KMS-11 (cell line): Measurements from ENCODE around the gene KAZN.

Experiments
- H2AFZ ChIP-seq: fragments of 200-600 bp; sonication (generic); 2 replicates; pipeline ENCODE4 v1.6.1; 2016; ENCODE audit warnings: antibody characterized with exemption, mixed run types, low read depth
- H3K27ac ChIP-seq: fragments of 200-600 bp; sonication (generic); 2 replicates; pipeline ENCODE4 v1.6.1; 2016; ENCODE audit warnings: mild to moderate bottlenecking, mixed run types
- H3K27me3 ChIP-seq: fragments of 200-600 bp; sonication (generic); 2 replicates; pipeline ENCODE4 v1.6.1; 2017; ENCODE audit warnings: mild to moderate bottlenecking, low read depth, mixed run types, moderate library complexity; ENCODE audit not compliant: insufficient read depth
- H3K36me3 ChIP-seq: fragments of 200-600 bp; sonication (generic); 2 replicates; pipeline ENCODE4 v1.6.1; 2017; ENCODE audit warnings: mild to moderate bottlenecking, mixed run types; ENCODE audit not compliant: insufficient read depth
- H3K4me1 ChIP-seq: fragments of 200-600 bp; sonication (generic); 2 replicates; pipeline ENCODE4 v1.6.1; 2016; ENCODE audit warnings: mild to moderate bottlenecking, low read depth, mixed run types; ENCODE audit not compliant: poor library complexity, severe bottlenecking
- H3K4me2 ChIP-seq: fragments of 200-600 bp; sonication (generic); 2 replicates; pipeline ENCODE4 v1.7.0; 2016; ENCODE audit warnings: mild to moderate bottlenecking, mixed run types
- H3K4me3 ChIP-seq: fragments of 200-600 bp; sonication (generic); IDR thresholded peaks from 2 replicates; pipeline ENCODE4 v1.6.1; 2017; ENCODE audit warnings: low read depth, low read length, mixed read lengths; ENCODE audit not compliant: insufficient read depth
- H3K79me2 ChIP-seq: fragments of 200-600 bp; sonication (generic); 2 replicates; pipeline ENCODE4 v1.6.1; 2016; ENCODE audit warnings: low read depth, mixed run types; ENCODE audit not compliant: insufficient read depth
- H3K9ac ChIP-seq: fragments of 200-600 bp; sonication (generic); 2 replicates; pipeline ENCODE4 v1.6.1; 2016; ENCODE audit warnings: mild to moderate bottlenecking, mixed run types
- H4K20me1 ChIP-seq: fragments of 200-600 bp; sonication (generic); 2 replicates; pipeline ENCODE4 v1.6.1; 2016; ENCODE audit warnings: mild to moderate bottlenecking, mixed run types; ENCODE audit not compliant: insufficient read depth
- TF ChIP-seq, protein P1 (sequence below): fragments of 200-600 bp; sonication (generic); conservative IDR thresholded peaks from 2 replicates; pipeline ENCODE4 v1.6.1; 2017; ENCODE audit warnings: low read depth, mild to moderate bottlenecking, antibody characterized with exemption, low read length, moderate library complexity, mixed read lengths

KAZN gene

GRCh38 chr1:14822493-14822892, 224.0 kb downstream of the KAZN start:
- Histone ChIP-seq H3K4me2 (no peak overlapping the region), H3K79me2 (no peaks in the 10 kb centered on the region), H3K9ac (no peak overlapping the region), H3K36me3 (no peaks in the 10 kb centered on the region), H3K4me1 (no peaks in the 10 kb centered on the region), H3K4me3 (no peak overlapping the region), H4K20me1 (no peaks in the 10 kb centered on the region), H3K27me3 (no peaks in the 10 kb centered on the region; the same call in 1 of the 2 replicates), H2AFZ (no peak overlapping the region), H3K27ac (no peak overlapping the region)
- TF ChIP-seq, protein P1, sequence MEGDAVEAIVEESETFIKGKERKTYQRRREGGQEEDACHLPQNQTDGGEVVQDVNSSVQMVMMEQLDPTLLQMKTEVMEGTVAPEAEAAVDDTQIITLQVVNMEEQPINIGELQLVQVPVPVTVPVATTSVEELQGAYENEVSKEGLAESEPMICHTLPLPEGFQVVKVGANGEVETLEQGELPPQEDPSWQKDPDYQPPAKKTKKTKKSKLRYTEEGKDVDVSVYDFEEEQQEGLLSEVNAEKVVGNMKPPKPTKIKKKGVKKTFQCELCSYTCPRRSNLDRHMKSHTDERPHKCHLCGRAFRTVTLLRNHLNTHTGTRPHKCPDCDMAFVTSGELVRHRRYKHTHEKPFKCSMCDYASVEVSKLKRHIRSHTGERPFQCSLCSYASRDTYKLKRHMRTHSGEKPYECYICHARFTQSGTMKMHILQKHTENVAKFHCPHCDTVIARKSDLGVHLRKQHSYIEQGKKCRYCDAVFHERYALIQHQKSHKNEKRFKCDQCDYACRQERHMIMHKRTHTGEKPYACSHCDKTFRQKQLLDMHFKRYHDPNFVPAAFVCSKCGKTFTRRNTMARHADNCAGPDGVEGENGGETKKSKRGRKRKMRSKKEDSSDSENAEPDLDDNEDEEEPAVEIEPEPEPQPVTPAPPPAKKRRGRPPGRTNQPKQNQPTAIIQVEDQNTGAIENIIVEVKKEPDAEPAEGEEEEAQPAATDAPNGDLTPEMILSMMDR, result no peak

- no peaks in the 10 kb centered on the region for H3K4me1 ChIP-seq
- no peaks in the 10 kb centered on the region for H3K79me2 ChIP-seq
- no peaks in the 10 kb centered on the region; the same call in 1 of the 2 replicates for H3K27me3 ChIP-seq
- no peak overlapping the region for H3K4me2 ChIP-seq
- no peak overlapping the region for H3K27ac ChIP-seq
- H2AFZ ChIP-seq, result no peak overlapping the region
- no peaks in the 10 kb centered on the region for H4K20me1 ChIP-seq
- H3K36me3 ChIP-seq, result no peaks in the 10 kb centered on the region
- no peak overlapping the region for H3K4me3 ChIP-seq
- TF ChIP-seq, protein P1, result no peak
- H3K9ac ChIP-seq, result no peak overlapping the region
These were observed 224.5 kb downstream of the KAZN start for GRCh38 chr1:14822996-14823395.

GRCh38 chr1:14824314-14824915, 225.9 kb downstream of the KAZN start:
- TF ChIP-seq, protein P1, result no peak
- Histone ChIP-seq H3K79me2 (no peaks in the 10 kb centered on the region), H3K4me1 (no peaks in the 10 kb centered on the region), H4K20me1 (no peaks in the 10 kb centered on the region), H3K4me3 (no peak overlapping the region), H3K36me3 (no peaks in the 10 kb centered on the region), H3K4me2 (no peak overlapping the region), H3K27me3 (no peaks in the 10 kb centered on the region; the same call in 1 of the 2 replicates), H3K27ac (no peak overlapping the region), H3K9ac (no peak overlapping the region), H2AFZ (no peak overlapping the region)

GRCh38 chr1:14825396-14825795, 226.9 kb downstream of the KAZN start:
- Histone ChIP-seq H4K20me1 (no peaks in the 10 kb centered on the region), H3K4me1 (no peaks in the 10 kb centered on the region), H3K4me2 (no peak overlapping the region), H3K9ac (no peak overlapping the region), H3K79me2 (no peaks in the 10 kb centered on the region), H3K36me3 (no peaks in the 10 kb centered on the region), H3K27ac (no peak overlapping the region), H2AFZ (no peak overlapping the region), H3K27me3 (no peaks in the 10 kb centered on the region; the same call in 1 of the 2 replicates), H3K4me3 (no peak overlapping the region)
- TF ChIP-seq, protein P1, result no peak
